ENCODE results near the gene NOL7.

GRCh38 chr6:13591205-13591921, 23.8 kb upstream of the NOL7 start:
- TF ChIP-seq REST (IDR thresholded peaks at IDR 0.05; ENCODE audit: insufficient read depth in 1 of 2, low read depth in 2 of 2, low read length in 2 of 2), result no peak
- TF ChIP-seq POLR2AphosphoS5 (IDR thresholded peaks at IDR 0.05; ENCODE audit: low read depth, low read length), result no peak
- no peak for TF ChIP-seq TAF1 (IDR thresholded peaks at IDR 0.05; ENCODE audit: borderline replicate concordance, insufficient read depth, low read length)
- no peak for TF ChIP-seq SIN3A (IDR thresholded peaks at IDR 0.05; ENCODE audit: borderline replicate concordance, insufficient read depth, low read length)

Measured in PFSK-1 (cell line).